GM06990 (cell line): ENCODE measurements around the gene RPTOR.

Experiments
- DNase-seq: peaks from one replicate; pipeline ENCODE4 v3.0.0-alpha.2; 2011; ENCODE audit not compliant: insufficient read length; ENCODE audit errors: extremely low read depth
- H3K27me3 ChIP-seq: replicated peaks from 2 replicates; pipeline ENCODE4 v1.6.0; 2011; ENCODE audit warnings: low read length; ENCODE audit not compliant: control insufficient read depth, insufficient read depth
- H3K36me3 ChIP-seq: 2 replicates; pipeline ENCODE4 v1.5.1; 2011; ENCODE audit warnings: low read length; ENCODE audit not compliant: control insufficient read depth, insufficient read depth
- H3K4me3 ChIP-seq: replicated peaks from 2 replicates; pipeline ENCODE4 v1.5.1; 2011; ENCODE audit warnings: low read depth, mild to moderate bottlenecking, control low read depth, low read length
- CTCF ChIP-seq: IDR thresholded peaks from 2 replicates; pipeline ENCODE4 v1.5.1; 2011; ENCODE audit warnings: low read length, control low read depth, mild to moderate bottlenecking, inconsistent platforms; ENCODE audit not compliant: insufficient read depth, poor library complexity, severe bottlenecking

Gene RPTOR

GRCh38 chr17:80818871-80819270 lies 274.2 kb downstream of the RPTOR start:
- no peak for DNase-seq
- no peak for TF ChIP-seq CTCF
- Histone ChIP-seq H3K36me3 (no peaks in the 10 kb centered on the region), H3K4me3 (no peak overlapping the region), H3K27me3 (no peaks in the 10 kb centered on the region)

- TF ChIP-seq CTCF, result no peak
- no peaks in the 10 kb centered on the region for H3K27me3 ChIP-seq
- no peak overlapping the region for H3K4me3 ChIP-seq
- no peak for DNase-seq
- H3K36me3 ChIP-seq, result no peaks in the 10 kb centered on the region
Measured at GRCh38 chr17:80819422-80820164, 275.0 kb downstream of the RPTOR start.

- Histone ChIP-seq H3K4me3 (no peak overlapping the region), H3K27me3 (no peaks in the 10 kb centered on the region), H3K36me3 (peaks cover 2% of the 10 kb centered on the region)
- no peak for TF ChIP-seq CTCF
- no peak for DNase-seq
Measured at GRCh38 chr17:80820331-80820730, 275.7 kb downstream of the RPTOR start.

- no peaks in the 10 kb centered on the region for H3K27me3 ChIP-seq
- peaks cover 7% of the 10 kb centered on the region for H3K36me3 ChIP-seq
- no peak for DNase-seq
- TF ChIP-seq CTCF, result no peak
- no peak overlapping the region for H3K4me3 ChIP-seq
Measured at GRCh38 chr17:80821546-80821945, 276.9 kb downstream of the RPTOR start.

GRCh38 chr17:80822021-80822699 lies 277.5 kb downstream of the RPTOR start:
- TF ChIP-seq CTCF, result no peak
- peaks cover 8% of the 10 kb centered on the region for H3K36me3 ChIP-seq
- no peak overlapping the region for H3K4me3 ChIP-seq
- no peaks in the 10 kb centered on the region for H3K27me3 ChIP-seq
- DNase-seq, result no peak
